Ovary (tissue), 9 donors: Measurements from ENCODE around the gene STAT3. TPM values are rescaled to one million over a fixed set of nuclear protein-coding genes. Genes with fewer than 3 reads are reported as not detected.
A peak's percentile ranks its signal among the peaks of the same experiment; 100 is the strongest.

Experiments used
- DNase-seq, 5 donors: peaks; one replicate each; pipeline ENCODE4 v3.0.0-alpha.2; 2019 to 2020
- H3K27ac ChIP-seq, 2 donors: fragments of 200-600 bp; one replicate each; pipeline versions ENCODE4 v1.5.1 to v1.8.0; 2019 to 2022
- H3K27me3 ChIP-seq: fragments of 200-600 bp; one replicate; pipeline ENCODE4 v1.8.0; 2022
- H3K36me3 ChIP-seq: fragments of 200-600 bp; sonication (generic); one replicate; pipeline ENCODE4 v1.5.1; 2019
- H3K4me1 ChIP-seq: one replicate; pipeline ENCODE4 v1.8.1; 2013; ENCODE audit warnings: mild to moderate bottlenecking, moderate library complexity; ENCODE audit not compliant: insufficient read depth
- H3K4me3 ChIP-seq: fragments of 200-600 bp; sonication (generic); one replicate; pipeline ENCODE4 v1.5.1; 2017
- H3K9me3 ChIP-seq, 2 donors: fragments of 200-600 bp in 1 of 2; sonication (generic) in 1 of 2; one replicate each; pipeline versions ENCODE4 v1.5.1 to v1.8.1; 2013 to 2019; ENCODE audit warnings: mild to moderate bottlenecking in 1 of 2, moderate library complexity in 1 of 2
- CTCF ChIP-seq, 3 donors: fragments of 450-650 bp in 2 of 3; fragments of 200-600 bp in 1 of 3; IDR thresholded peaks; one replicate each; pipeline versions ENCODE4 v1.5.1 to v1.8.0; 2016 to 2022; ENCODE audit warnings: antibody characterized with exemption in 3 of 3, mild to moderate bottlenecking in 1 of 3
- EP300 ChIP-seq: sonication (generic); formaldehyde crosslinking; IDR thresholded peaks from one replicate; pipeline ENCODE4 v1.6.1; 2017; ENCODE audit warnings: antibody characterized with exemption
- POLR2A ChIP-seq: fragments of 450-650 bp; IDR thresholded peaks from one replicate; pipeline ENCODE4 v1.6.1; 2017; ENCODE audit warnings: antibody characterized with exemption, mild to moderate bottlenecking, moderate library complexity
- WGBS, 3 donors: extraction: QIAGEN DNeasy Blood & Tissue Kit in 1 of 3; methylation state at CpG; one replicate each; pipeline versions ENCODE4 v1.1.5 to v1.1.7; 2013 to 2017; 5-methylcytosine and 5-hydroxymethylcytosine counted together
- intact Hi-C, 4 donors: fragments of 100-400 bp; cut with DNase I; formaldehyde crosslinking; loops; one replicate each; pipeline versions ENCODE4 v1.11.0 to v1.15.1; 2022 to 2023
- polyA plus RNA-seq, 2 donors: library from polyadenylated mRNA; stranded (reverse); fragments of 200-250 nt in 1 of 2; fragments of 350-450 nt in 1 of 2; fragmentation: Illumina TruSeq in 1 of 2; extraction: RNeasy Lipid Tissue Mini Kit (QIAGEN cat#74804) in 1 of 2; gene quantifications; one replicate each; pipeline ENCODE4 v1.2.3, GENCODE V29; 2013 to 2014
- total RNA-seq, 7 donors: library from RNA; depleted of rRNA in 2 of 7; stranded (reverse); fragments of >200 nt in 2 of 7; fragmentation: NEBNext Ultra II Directional in 3 of 7; extraction: Animal tissue kit (Norgen Biotek cat#: 25700) in 3 of 7; gene quantifications; one replicate each; pipeline versions ENCODE4 v1.1.0 to v1.2.4, GENCODE V29; 2016 to 2023
- donor health status: DM: no; HTN: no; CAD: no; lungs with moderate emphysema.
- donor health status: DM: no; HTN: no; CAD: no.
- donor health status: Bipolar disorder and iron deficiency.
- donor health status: DM: yes; HTN: yes; CAD: no.
- donor health status: DM: no; HTN: no; CAD: no.
- donor health status: DM: yes; HTN: yes; CAD: no.

STAT3 gene
- total and polyA plus RNA-seq, 9 donors, result 58.3 to 301 (median 192) TPM

GRCh38 chr17:42289611-42290181 is 98.5 kb downstream of the STAT3 start:
- Histone ChIP-seq H3K9me3 (no peaks in the 10 kb centered on the region), H3K27ac (peak overlapping the region; percentile 63 to 87), H3K4me1 (peaks cover 14% of the 10 kb centered on the region), H3K4me3 (no peak overlapping the region), H3K36me3 (no peaks in the 10 kb centered on the region), H3K27me3 (no peaks in the 10 kb centered on the region)
- TF ChIP-seq CTCF (IDR thresholded peaks at IDR 0.05) (no peak), EP300 (no peak), POLR2A (no peak)
- peak in 4 of 5 donors; percentile 12 to 40 (median 30) for DNase-seq
- intact Hi-C loops, result loop anchor here in 1 of 4 donors (5.0 kb wide), 1 partner anchor 1348 kb away; no protein-coding TSS in a partner anchor
- 85 to 91% (median 89%) methylated on average over 9 of the region's 9 CpGs for WGBS, 3 donors

- intact Hi-C loops, result loop anchor here in 1 of 4 donors (5.0 kb wide), 1 partner anchor 1348 kb away; no protein-coding TSS in a partner anchor
- DNase-seq, result peak; percentile 53 to 70 (median 64)
- WGBS, 3 donors, result 33 to 53% (median 42%) methylated on average over 38 to 44 of the region's 44 CpGs
Observed at GRCh38 chr17:42288803-42289610, 99.2 kb downstream of the STAT3 start.

GRCh38 chr17:42287977-42288802 is 100.1 kb downstream of the STAT3 start, which contains the start of gene STAT5A:
Gene STAT5A (plus strand): TSS chr17:42288498. CDS start chr17:42289412, 914 bp downstream.
- 2 to 4% (median 4%) methylated on average over 52 to 88 of the region's 88 CpGs for WGBS, 3 donors
- DNase-seq, result peak; percentile 89 to 92 (median 90)
- peak within 1 kb of the TSS; percentile 70 to 87 for H3K27ac ChIP-seq

More at GRCh38 chr17:42288803-42289610, 99.2 kb downstream of the STAT3 start:
- peak overlapping the region; percentile 70 for H3K4me3 ChIP-seq
- no peak for TF ChIP-seq CTCF (IDR thresholded peaks at IDR 0.05)
- TF ChIP-seq POLR2A, result no peak
- TF ChIP-seq EP300, result no peak
- peak overlapping the region; percentile 63 to 87 for H3K27ac ChIP-seq
- no peaks in the 10 kb centered on the region for H3K27me3 ChIP-seq
- no peaks in the 10 kb centered on the region for H3K9me3 ChIP-seq
- peaks cover 14% of the 10 kb centered on the region for H3K4me1 ChIP-seq
- no peaks in the 10 kb centered on the region for H3K36me3 ChIP-seq

More at GRCh38 chr17:42287977-42288802, 100.1 kb downstream of the STAT3 start, which contains the start of gene STAT5A:
- no peaks in the 10 kb centered on the region for H3K27me3 ChIP-seq
- no peaks in the 10 kb centered on the region for H3K9me3 ChIP-seq
- H3K4me1 ChIP-seq, result peaks cover 14% of the 10 kb centered on the region
- no peak for TF ChIP-seq CTCF (IDR thresholded peaks at IDR 0.05)
- peak; percentile 77 for TF ChIP-seq POLR2A
- H3K36me3 ChIP-seq, result no peaks in the 10 kb centered on the region
- peak within 1 kb of the TSS; percentile 70 for H3K4me3 ChIP-seq
- intact Hi-C loops, result loop anchor here in 1 of 4 donors (5.0 kb wide), 1 partner anchor 1349 kb away; no protein-coding TSS in a partner anchor
